GM21367 (cell line): ENCODE results near the gene GXYLT2.

Experiments
- ATAC-seq: cut with Tn5 transposase; IDR thresholded peaks from one replicate; pipeline ENCODE4 v1.9.1; 2021; ENCODE audit not compliant: unreplicated experiment

Gene GXYLT2

GRCh38 chr3:72930754-72931153 is 42.9 kb downstream of the GXYLT2 start:
- no peak for ATAC-seq

DNA sequence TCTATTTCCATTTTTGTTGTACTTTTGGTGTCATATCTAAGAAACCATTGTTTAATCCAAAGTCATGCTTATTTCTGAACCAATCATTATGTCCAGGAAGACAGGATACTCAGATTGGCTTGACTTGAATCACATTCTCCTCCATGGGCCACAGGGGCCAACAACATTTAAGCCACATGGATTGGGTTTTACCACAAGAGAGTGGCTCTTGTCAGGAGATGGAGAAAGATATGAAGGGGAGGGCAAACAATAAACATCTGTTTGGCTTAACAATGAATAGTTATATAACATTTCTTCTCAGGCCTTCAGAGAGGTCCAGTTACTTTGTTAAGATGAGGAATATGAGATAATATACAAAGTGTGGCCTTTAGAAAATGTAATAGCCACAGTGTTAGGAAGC is 44.6 kb downstream of the GXYLT2 start:
- no peak for ATAC-seq

- peak; percentile 66 for ATAC-seq
Observed at GRCh38 chr3:72938471-72939265, 50.8 kb downstream of the GXYLT2 start.

GRCh38 chr3:72941245-72941644 is 53.4 kb downstream of the GXYLT2 start:
- ATAC-seq: no peak

GRCh38 chr3:72942427-72942826 is 54.6 kb downstream of the GXYLT2 start:
- ATAC-seq: no peak

GRCh38 chr3:72944696-72945095 is 56.9 kb downstream of the GXYLT2 start:
- no peak for ATAC-seq

- ATAC-seq: no peak
Observed at GRCh38 chr3:72947715-72948490, 60.1 kb downstream of the GXYLT2 start.

DNA sequence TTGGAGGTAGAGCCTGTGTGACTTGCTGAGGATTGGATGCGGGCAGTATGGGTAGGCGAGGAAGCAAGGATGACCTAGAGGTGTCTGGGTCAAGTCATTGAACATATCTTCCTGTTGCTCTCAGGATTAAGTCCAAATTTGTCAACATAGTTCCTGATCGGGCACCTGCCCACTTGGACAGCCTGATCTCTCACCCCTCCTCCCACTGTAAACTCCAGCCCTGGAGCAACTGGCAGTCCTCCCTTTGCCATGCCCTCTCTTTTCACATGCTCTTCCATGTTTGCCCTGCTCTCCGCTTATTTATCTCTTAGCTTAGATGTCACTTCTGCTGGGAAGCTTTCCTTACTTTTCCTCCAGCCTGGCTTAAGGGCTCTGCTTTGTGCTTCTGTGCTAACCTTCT is 61.2 kb downstream of the GXYLT2 start:
- no peak for ATAC-seq

- no peak for ATAC-seq
Observed at GRCh38 chr3:72950372-72950771, 62.5 kb downstream of the GXYLT2 start.

DNA sequence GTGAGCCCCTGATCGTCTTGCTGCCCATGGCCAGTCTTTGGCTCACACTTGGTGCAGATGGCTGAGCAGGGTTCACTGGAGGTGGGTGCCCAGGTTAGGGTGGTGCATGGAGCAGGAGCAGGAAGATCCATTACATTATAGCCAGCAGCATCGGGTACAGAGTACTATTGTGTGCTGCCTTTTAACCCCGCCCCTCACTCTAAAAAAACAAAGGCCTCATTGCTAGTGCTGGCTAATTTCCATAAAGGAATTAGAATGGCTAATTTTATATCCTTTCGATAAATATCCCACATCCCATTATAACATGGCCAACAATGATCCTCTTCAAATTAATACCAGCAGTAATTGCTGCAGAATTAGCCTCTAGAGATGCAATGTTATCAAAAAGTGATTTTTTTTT is 63.0 kb downstream of the GXYLT2 start:
- no peak for ATAC-seq

- ATAC-seq: no peak
Observed at GRCh38 chr3:72951259-72951722, 63.4 kb downstream of the GXYLT2 start.

DNA sequence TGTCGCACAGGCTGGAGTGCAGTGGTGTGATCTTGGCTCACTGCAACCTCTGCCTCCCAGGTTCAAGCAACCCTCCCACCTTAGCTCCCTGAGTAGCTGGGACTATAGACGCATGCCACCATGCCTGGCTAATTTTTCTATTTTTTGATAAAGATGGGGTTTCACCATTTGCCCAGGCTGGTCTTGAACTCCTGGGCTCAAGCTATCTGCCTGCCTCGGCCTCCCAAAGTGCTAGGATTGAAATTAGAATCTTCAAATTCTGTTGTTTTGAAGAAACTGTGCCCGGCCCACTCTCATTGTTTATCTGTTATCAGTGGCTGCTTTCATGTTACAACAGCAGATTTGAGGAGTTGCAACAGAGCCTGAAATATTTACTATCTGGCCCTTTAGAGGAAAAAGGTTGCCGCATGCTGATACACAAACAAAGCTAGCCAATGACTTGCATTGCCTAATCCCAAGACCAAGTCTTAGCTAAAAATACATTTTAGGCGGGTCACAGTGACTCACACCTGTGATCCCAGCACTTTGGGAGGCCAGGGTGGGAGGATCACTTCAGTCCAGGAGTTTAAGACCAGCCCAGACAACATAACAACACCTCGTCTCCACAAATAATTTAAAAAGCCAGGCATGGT is 65.6 kb downstream of the GXYLT2 start:
- no peak for ATAC-seq

- ATAC-seq: no peak
Observed at GRCh38 chr3:72957297-72957696, 69.5 kb downstream of the GXYLT2 start.

GRCh38 chr3:72959336-72959735 is 71.5 kb downstream of the GXYLT2 start:
- no peak for ATAC-seq

GRCh38 chr3:72960812-72961518 is 73.1 kb downstream of the GXYLT2 start:
- ATAC-seq: no peak

DNA sequence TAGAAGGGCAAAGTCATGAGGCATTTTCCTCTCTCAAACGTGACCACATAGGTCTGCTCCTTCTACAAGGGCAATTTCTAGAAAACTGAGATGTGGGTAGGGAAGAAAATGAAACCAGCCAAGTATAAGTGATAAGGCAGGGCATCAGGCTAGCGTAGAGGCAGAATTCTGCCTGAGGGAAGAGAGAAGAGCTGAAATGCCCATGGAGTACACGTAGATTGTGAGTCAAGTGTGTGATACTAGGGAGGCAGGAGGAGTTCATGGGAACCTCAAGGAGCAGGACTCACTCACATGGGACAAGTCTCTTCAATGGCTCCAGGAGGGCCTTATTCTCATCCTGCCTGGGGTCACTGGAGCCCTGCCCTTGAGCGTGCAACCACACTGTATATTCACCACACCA is 73.9 kb downstream of the GXYLT2 start:
- no peak for ATAC-seq

GRCh38 chr3:72962317-72962716 is 74.5 kb downstream of the GXYLT2 start:
- no peak for ATAC-seq

- no peak for ATAC-seq
Observed at GRCh38 chr3:72964633-72965032, 76.8 kb downstream of the GXYLT2 start.

- ATAC-seq: no peak
Observed at GRCh38 chr3:72968266-72968664, 80.4 kb downstream of the GXYLT2 start.

GRCh38 chr3:72969766-72970165 is 81.9 kb downstream of the GXYLT2 start:
- no peak for ATAC-seq

DNA sequence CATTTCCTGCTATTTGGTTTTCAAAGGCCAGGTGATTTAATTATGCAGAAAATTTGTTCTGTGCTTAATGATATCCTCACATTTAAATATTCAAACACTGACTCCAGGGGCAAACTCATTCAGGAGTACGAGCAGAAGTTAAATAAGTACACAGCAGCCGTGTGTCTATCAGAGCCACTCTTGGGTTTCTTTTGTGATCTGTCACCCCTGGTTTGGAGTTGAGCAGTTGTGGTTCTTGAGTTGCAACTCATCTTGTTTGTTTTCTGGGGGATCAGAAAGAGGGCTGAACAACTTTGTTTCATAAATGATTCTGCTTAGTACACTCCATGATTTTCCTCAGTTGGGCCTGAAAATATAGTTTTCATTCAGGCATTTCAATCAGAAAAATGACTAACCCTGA is 83.1 kb downstream of the GXYLT2 start:
- ATAC-seq: no peak
